GM21390 (cell line): ENCODE data around the gene ADAT3.
"Not testable (repeated sequence)": the region's sequence is repeated elsewhere in the genome, so short reads cannot be mapped to it uniquely, and the experiment has no call there.

Experiments used
- ATAC-seq: cut with Tn5 transposase; IDR thresholded peaks from one replicate; pipeline ENCODE4 v1.9.1; 2021; ENCODE audit not compliant: unreplicated experiment

The ADAT3 gene

DNA sequence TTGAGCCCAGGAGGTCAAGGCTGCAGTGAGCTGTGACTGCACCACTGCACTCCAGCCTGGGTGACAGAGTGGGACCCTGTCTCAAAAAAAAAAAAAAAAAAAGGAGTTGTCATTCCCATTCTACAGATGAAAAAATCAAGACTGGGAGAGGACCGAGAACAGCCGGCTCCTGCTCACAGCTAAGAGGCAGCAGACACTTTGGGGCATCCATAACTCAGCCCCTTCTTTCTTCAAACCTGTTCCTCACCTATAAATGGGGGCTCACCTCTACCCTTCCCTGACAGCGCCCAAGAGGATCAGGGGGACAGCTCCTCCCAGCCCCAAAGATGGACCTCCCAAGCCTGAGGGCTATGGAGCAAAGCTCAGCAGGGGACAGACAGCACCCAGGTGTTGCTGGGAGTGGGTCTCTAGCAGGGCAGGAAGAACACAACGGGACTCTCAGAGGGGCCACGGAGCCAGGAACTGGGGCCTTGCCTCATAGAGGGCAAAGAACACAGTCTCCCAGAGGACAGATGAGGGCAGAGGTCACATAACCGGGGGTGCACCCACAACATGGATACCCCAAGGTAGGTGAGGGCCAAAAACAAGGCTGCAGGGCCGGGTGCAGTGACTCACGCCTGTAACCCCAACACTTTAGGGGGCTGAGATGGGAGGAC is 38.4 kb upstream of the ADAT3 start:
- ATAC-seq, result no peak

DNA sequence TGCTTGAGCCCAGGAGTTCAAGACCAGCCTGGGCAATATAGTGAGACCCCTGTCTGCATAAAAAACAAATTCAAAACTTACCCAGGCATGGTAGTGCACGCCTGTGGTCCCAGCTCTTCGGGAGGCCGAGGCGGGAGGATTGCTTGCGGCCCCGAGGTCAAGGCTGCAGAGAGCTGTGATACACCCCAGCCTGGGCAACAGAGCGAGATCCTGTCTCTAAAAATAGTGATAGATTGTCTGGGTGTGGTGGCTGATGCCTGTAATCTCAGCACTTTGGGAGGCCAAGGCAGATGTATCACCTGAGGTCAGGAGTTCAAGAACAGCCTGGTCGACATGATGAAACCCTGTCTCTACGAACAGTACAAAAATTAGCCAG is 37.9 kb upstream of the ADAT3 start:
- no peak for ATAC-seq

DNA sequence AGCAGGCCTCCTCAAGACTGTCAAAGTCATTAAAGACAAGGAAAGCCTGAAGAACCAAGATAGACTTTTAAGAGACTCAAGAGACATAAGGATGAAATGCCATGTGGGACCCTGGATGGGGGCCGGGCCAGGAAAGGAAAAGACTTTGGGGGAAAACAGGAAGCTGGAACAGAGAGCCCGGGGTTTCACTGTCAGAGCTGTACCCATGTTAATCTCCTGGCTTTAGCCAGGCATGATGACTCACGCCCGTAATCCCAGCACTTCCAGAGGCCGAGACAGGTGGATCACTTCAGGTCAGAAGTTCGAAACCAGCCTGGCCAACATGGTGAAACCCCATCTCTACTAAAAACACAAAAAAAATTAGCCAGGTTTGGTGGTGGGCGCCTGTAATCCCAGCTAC is 36.2 kb upstream of the ADAT3 start:
- no peak for ATAC-seq

DNA sequence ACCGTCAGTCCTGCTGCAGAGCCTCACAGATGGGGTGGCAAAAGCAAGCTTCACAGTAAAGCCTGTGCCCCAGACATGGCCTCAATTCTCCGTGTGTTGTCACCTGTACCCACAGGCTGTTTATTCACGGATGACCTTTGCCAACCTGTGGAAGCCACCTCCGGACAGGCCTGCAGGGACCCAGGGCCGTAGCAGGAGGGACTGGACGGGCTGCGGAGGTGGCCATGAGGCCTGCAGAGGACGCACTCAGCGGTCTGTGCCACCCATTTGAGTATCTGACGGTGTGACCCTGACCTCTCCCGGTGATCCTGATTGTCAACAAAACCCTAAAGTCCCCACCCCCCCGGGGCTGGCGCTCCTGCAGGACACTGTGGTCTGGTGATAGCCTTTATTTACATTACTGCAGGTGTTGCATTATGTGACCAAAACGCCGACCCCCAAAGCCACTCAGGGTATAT is 34.0 kb upstream of the ADAT3 start:
- no peak for ATAC-seq

DNA sequence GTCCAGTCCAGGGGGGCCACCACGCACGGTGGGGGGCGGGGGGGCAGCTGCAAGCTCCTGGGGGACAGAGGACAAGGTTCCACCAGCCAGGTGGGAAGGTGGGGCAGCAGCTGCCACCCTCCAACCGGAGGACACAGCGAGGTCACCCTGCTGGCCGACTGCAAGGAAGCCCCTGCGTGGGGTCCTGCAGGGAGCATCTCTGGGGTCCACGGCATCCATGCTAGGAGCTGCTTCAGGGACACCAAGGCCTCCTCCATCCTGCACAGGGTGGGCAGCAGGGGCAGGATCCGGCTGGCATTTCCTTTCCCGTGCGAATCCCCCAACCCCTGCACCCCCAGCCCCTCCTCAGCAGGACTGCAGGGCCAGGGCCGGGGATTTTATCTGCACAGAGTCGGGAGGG is 33.6 kb upstream of the ADAT3 start:
- no peak for ATAC-seq

DNA sequence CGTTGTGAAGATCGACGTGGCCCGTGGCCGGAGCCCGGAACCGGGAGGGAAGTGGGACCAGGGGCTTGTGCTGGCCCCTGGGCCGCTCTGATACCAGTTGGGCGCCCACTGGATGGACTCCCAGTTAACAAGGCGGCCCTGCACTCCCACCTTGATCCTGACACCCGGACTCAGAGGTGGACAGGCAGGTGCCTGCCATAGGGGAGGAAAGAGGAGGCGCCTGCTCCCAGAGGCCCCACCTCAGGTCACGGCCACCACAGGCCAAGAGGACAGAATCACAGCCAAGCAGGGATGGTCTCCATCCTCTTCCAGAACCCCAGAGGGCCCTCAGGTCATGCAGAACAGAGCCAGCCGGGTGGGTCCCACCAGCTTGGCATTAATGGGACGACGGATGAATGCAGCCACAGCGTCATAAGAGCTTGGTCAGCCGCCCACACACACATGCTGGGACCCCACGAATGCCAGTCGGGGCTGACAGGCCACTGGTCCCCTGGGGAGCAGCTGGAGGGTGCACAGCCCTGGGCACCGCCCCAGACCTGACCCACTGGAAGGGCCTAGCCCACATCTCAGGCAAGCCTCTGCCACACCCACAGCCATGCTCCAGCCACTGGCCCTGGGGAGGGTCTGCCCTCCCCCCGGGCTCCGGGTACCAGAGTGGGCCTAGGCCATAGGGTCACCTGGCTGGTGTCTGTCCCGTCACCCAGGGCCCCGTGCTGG is 32.2 kb upstream of the ADAT3 start:
- ATAC-seq, result no peak

DNA sequence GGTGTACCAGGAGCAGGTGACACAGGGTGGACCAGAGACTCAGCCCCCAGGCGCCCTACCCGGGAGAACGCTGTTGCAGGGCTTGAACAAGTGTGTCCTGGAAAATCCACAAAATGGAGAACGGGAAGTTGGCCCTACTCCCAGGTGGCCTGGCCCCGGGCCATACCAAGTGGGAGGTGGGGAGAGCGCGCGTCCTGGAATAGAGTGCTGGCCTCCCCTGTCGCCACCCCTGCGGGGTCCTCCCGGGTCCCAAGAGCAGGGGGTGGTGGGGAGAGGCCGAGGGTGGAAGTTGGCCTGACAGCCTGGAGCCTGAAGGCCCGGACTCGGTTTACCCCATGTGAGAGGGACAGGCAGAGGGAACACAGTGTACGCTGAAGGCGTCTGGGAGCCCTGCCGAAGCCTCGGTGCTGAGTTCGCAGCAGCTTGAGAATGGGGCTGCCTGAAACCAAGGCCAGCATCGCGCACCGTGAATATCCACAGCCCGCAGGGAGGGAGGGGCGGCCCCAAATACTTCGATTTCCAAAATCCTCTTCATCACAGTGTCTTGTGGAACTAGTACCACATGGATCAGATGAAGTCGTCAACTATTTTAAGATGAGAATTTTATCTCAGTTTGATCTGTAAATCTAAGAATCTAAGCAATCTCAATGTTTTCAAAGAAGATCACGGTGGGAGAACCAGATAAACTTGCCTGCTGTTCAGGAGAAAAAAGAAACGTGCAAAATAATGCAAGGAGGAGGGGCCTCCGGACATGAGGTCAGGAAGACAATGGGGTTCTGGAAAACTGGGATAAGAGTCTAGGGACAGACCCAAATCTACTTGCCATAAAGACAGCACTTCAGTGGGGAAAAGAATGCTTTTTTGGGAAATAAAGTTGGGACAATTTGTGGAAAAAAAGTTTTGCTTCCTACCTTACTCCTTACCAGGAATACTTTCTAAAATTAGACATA is 31.4 kb upstream of the ADAT3 start:
- no peak for ATAC-seq

DNA sequence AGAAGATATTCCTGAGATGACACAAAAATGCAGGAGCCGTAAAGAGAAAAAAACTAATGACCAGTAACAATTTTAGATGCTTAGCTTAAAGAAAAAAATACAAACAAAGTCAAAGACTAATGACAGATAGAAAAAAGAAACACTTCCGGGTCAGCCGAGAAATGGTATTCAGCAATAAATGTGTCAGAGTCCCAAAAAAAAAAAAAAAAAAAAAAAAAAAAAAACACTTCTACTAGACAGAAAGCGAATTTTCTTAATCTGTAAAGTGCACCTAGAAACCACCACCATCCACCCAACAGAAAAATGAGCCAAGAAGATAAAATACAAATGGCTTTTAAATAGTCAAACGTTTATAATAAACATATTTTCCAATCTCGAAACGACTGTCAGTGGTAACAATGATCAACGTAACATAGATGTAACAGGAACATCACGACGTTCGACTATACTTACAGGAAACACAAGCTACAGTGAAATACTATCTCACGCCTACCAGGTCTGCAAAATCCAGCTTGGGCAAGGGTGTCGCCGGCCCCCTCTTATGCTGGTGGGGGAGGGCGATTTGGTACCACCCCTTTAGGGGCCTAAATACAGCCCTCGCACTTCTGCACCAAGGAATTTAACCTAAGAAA is 30.5 kb upstream of the ADAT3 start:
- no peak for ATAC-seq

DNA sequence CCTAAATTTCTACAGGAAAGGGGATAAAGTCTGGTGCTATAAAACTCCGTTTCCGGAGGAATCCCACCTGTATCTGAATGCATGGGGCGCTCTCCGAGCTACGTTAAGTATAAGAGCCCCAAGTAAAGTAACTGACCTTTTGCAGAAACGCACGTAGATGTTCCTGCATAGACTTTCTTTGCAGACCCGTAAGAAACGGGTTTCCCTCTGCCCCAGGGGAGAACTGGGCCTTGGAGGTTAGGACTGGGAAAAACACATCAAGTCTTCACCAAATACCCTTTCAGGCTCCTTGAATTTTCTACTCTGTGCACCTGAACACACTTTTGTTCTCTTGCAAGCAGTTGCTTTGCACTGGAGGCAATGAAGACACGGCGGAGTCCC is 29.9 kb upstream of the ADAT3 start:
- ATAC-seq, result not testable (repeated sequence)

DNA sequence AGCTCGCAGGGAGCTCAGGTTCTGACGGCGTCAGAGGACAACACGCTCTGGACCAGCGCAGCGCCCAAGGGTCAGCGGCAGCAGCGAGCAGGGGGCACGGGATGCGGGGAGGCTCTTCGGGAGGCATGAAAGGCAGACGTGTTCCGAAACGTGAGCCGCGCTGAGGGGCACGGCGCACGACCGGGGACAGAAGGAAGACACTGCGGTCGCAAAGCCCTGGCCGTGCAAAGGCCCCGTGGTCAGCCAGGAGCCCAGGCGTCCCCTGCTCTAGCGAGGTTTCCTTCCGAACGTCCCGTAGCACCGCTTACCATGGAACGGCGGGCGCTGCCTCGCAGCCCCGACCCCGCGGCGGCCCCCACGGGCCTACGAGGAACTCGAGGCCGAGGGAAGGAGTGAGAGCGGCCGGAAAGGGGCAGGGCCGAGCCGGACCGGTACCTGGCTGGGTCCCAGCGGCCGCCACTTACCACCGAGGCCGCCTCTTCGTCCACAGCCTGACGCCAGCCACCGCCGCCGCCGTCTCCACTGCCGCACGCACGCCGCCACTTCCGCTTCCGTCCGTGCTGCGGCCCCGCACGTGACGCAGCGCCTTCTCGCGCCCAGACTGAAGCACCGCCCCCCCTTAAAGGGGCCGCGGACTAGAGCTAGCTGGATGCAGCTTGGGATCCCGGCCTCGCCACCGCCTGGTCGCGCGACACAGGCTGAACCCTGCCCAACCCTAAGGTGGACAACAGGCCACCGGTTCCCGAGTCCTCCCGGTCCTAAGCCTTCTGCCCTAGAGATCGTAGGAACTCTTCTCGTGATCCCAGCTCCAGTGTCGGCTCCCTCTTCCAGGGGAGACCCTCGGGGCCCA is 29.3 kb upstream of the ADAT3 start:
- peak; percentile 83 for ATAC-seq

DNA sequence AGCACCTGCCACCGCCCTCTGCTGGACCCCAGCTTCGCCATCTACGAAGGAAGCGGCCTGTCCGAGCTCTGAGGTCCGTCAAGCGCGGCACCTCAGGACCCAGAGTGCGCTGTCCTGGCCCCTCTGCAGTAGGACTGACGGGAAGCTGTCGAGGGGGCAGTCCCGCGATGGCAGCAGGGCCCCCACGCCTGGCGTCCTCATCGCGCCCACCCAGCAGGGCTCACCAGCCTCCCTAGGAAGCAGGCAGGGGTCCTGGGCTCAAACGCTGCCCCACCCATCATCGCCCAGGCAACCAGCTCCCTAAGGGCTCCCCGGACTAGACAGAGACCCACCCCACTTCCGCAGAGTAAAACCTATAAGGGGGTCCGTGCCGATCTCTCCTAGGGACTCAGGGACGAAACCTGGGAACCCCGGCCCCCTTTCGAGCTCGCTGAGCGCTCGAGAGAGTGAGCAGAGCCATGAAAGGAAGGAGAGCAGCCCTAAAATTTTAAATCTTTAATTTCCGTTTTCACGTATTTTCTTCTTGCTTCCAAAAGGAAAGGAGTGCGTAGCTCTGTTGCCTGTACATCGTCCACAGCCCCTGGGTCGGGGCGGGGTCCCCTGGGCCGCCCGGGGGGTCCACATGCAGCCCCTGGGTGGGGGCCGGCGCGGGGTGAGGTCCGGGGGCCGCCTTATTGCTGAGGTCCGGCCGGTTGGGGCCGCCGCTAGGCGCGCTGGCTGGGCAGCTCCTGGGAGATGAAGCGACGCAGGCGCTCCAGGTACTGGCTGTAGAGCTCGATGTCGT is 28.5 kb upstream of the ADAT3 start:
- ATAC-seq, result not testable (repeated sequence)

DNA sequence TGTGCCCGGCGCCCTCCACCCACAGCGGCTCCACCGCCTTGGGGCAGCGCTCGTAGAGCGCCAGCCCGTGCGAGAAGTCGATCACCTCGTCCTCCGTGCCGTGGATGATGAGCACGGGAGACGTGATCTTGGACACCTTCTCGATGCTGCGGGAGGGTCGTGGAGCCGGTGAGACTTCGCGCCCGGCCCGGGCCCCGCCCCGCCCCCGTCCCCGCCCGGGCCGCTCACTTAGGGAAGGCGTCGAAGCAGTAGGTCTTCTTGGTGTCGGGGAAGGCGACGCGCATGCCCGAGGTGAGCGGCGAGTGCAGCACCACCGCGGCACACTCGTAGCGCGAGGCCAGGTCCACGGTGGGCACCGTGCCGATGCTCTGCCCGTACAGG is 27.9 kb upstream of the ADAT3 start:
- not testable (repeated sequence) for ATAC-seq

DNA sequence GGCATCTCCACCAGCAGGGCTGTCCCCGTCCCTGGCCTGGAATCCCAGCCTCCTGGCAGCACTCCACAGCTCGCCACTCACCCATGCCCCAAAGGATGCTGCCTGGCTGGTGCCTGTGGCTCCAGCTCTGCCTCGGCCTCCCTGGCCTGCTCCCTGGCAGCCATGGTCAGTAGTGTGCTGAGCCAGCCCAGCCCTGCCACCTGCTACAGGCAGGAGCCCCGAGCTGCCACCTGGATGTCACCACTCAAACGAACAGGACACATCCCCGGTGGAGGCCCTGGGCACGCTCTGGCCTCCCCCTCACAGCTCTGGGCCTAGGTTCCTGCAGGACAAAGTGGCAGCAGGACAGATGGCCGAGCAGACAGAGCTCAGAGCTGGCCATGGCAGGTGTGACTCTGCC is 26.6 kb upstream of the ADAT3 start:
- not testable (repeated sequence) for ATAC-seq

DNA sequence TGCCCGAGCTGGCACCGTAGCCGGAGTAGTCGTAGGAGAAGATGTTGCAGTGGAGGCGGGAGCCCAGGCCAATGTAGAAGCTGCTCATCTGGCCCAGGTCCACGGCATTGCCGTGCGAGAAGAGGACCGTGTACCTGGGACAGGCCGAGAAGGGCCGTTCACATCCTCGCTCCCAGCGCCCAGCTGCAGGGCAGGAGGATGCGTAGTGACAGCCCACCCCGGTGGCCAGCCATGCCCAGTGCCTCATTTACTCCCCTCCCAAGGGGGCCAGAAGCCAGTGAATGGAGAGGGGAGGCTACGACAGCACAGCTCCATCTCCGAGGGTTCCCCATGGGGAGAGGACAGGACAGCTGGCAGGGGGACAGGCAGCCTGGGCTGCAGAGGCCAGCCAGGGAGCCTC is 25.2 kb upstream of the ADAT3 start:
- ATAC-seq, result not testable (repeated sequence)

DNA sequence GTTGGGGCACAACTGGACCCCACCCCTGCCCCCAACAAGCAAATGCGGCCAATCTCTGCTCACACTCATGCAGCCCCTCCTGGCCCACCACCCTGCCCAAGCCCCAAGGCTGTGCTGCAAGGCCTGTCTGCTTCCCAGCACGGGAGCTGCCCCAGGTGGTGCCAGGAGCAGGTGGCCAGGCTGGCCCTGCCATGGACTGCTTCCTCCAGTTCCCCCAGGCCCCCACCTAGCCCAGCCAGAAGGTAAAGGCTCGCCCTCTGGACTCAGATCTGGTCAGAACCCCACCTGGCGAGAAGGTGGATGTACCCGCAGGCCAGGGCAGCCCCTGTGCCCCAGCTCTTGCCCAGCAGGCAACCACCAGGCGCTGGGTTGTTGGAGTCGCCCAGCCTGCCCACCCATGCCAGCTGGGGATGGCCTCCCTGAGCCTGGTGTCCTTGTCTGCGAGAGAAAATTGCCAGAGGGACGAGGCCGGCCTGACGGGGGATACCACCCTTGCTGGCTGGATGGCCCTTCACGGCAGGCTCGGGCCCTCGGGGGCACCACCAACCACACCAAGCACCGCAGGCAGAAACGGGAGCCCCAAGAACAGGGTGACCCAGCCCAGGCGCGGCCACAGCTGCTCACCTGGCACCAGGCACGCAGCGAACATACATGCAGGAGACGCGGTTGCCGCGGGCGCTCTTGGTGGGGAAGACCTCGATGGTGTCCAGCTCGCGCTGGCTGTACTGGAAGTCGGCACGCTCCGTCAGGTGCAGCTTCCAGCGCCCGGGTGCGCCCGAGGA is 24.4 kb upstream of the ADAT3 start:
- no peak for ATAC-seq

DNA sequence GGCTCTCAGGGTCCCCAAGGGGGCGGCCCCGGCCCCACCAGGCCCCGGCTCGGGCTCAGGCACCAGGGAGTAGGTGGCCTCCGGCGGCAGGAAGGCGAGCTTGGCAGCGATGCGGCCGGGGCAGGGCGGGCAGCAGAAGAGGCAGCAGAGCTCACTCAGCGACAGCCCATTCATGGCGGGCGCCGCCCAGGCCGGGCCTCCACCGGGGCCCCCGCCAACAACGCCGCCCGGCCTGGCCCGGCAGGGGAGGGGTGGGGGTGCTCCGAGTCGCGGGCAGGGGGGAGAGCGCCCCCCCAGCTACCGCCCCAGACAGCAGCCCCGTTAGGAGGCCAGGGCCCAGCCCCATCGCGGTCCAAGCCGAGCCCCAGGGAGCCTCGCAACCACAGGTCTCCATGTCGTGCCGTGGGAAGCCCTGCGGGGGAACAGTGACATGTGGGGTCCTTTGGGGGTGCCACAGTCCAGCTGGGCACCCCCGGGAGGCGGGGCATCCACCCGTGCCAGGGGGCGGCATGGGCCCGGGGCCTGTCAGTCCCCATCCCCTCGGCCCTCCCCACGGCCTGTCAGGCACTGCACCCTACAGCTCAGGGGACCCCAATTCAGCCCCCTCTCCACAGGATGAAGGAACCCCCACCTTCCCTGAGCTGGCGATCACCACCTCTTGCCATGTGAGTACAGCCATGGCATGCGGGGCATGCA is 23.7 kb upstream of the ADAT3 start:
- ATAC-seq, result not testable (repeated sequence)

DNA sequence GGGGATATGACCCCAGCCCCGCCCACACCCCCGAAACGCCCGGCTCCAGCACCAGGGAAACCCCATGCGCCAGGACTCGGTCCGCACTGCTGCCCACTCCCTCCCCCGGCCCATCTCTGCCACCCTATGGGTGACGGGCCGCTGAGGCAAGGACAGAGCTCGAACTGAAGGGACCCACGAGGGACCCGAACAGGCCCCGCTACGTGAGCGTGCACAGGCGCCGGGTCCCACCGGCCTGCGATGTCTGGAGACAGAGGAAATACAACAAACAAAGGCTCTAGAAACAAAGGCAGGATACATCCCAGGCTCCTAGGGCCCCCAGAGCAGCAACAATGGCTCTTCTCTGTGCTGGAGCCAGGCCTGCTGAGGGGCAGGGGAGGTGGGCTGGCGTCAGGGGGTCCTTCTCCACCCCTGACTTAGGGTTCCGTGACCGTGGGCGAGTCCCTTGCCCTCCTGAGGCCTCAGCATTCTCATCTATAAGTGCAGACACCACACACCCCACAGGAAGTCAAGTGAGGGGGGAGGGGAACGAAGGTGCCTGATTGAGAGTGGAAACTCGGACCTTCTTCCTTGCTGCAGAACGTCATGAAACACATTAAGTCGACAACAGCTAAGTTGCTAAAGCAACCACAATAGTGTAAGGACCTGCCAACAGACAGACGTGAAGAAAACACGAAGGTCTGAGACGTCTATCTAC is 23.0 kb upstream of the ADAT3 start:
- ATAC-seq, result no peak
